Nephron (organoid): ENCODE measurements around the gene SYNE2.
A peak's percentile ranks its signal among the peaks of the same experiment; 100 is the strongest.

ENCODE experiments used
- H3K27ac Mint-ChIP-seq, 3 experiments: 2 replicates each; pipeline ENCODE4 v1.8.0; 2020; ENCODE audit warnings: mixed read lengths in 3 of 3, mild to moderate bottlenecking in 2 of 3, moderate library complexity in 1 of 3
- H3K27me3 Mint-ChIP-seq: 2 replicates; pipeline ENCODE4 v1.8.0; 2021; ENCODE audit warnings: low read depth, mild to moderate bottlenecking, moderate library complexity, mixed read lengths
- H3K36me3 Mint-ChIP-seq: 2 replicates; pipeline ENCODE4 v1.8.0; 2020; ENCODE audit warnings: low read depth, mixed read lengths
- H3K4me1 Mint-ChIP-seq: 2 replicates; pipeline ENCODE4 v1.8.0; 2020; ENCODE audit warnings: mixed read lengths
- H3K4me3 Mint-ChIP-seq, 3 experiments: 2 replicates each; pipeline ENCODE4 v1.8.0; 2020; ENCODE audit warnings: mild to moderate bottlenecking in 3 of 3, mixed read lengths in 3 of 3, moderate library complexity in 2 of 3
- H3K9me3 Mint-ChIP-seq: 2 replicates; pipeline ENCODE4 v1.8.0; 2020; ENCODE audit warnings: mixed read lengths
- TF ChIP-seq, protein P1 (sequence below), 3 experiments: fragments of 200-600 bp; sonication (generic); IDR thresholded peaks; one replicate each; pipeline ENCODE4 v1.5.0; 2021; ENCODE audit warnings: antibody characterized with exemption in 3 of 3; ENCODE audit not compliant: unreplicated experiment in 3 of 3

SYNE2 gene

GRCh38 chr14:63887899-63888298 lies 35.1 kb downstream of the SYNE2 start:
- peaks cover 27% of the 10 kb centered on the region for H3K4me1 Mint-ChIP-seq
- no peak overlapping the region for H3K4me3 Mint-ChIP-seq

DNA sequence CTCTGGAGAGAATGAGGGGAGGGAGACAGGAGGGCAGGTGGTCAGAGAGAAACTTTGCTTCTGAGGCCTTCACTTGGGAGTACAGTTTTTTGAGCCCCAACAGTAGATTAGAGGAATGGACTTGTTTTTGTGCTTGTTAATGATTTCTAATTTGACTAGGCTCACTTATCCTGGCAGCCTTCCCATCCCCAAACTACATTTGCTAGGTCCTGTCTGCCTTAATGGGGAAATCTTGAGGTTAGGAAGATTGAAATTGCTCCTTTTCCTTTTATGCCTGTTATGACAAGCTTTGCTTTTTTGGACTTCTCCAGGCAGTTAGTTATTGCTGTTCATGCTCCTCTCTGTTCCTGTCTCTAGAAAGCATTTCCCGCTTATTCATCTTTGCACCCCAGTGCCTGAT lies 37.7 kb downstream of the SYNE2 start:
- Mint-ChIP-seq H3K27ac (peak overlapping the region; percentile 81 to 90 (median 88)), H3K9me3 (no peaks in the 10 kb centered on the region)

More at GRCh38 chr14:63887899-63888298, 35.1 kb downstream of the SYNE2 start:
- no peaks in the 10 kb centered on the region for H3K27me3 Mint-ChIP-seq
- TF ChIP-seq, protein P1, sequence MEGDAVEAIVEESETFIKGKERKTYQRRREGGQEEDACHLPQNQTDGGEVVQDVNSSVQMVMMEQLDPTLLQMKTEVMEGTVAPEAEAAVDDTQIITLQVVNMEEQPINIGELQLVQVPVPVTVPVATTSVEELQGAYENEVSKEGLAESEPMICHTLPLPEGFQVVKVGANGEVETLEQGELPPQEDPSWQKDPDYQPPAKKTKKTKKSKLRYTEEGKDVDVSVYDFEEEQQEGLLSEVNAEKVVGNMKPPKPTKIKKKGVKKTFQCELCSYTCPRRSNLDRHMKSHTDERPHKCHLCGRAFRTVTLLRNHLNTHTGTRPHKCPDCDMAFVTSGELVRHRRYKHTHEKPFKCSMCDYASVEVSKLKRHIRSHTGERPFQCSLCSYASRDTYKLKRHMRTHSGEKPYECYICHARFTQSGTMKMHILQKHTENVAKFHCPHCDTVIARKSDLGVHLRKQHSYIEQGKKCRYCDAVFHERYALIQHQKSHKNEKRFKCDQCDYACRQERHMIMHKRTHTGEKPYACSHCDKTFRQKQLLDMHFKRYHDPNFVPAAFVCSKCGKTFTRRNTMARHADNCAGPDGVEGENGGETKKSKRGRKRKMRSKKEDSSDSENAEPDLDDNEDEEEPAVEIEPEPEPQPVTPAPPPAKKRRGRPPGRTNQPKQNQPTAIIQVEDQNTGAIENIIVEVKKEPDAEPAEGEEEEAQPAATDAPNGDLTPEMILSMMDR (IDR thresholded peaks at IDR 0.05; ENCODE audit: unreplicated experiment in 3 of 3), result no peak
- H3K36me3 Mint-ChIP-seq, result peaks cover 4% of the 10 kb centered on the region
- H3K9me3 Mint-ChIP-seq, result no peaks in the 10 kb centered on the region
- H3K27ac Mint-ChIP-seq, result peak overlapping the region in 1 of 3 experiments; percentile 71

DNA sequence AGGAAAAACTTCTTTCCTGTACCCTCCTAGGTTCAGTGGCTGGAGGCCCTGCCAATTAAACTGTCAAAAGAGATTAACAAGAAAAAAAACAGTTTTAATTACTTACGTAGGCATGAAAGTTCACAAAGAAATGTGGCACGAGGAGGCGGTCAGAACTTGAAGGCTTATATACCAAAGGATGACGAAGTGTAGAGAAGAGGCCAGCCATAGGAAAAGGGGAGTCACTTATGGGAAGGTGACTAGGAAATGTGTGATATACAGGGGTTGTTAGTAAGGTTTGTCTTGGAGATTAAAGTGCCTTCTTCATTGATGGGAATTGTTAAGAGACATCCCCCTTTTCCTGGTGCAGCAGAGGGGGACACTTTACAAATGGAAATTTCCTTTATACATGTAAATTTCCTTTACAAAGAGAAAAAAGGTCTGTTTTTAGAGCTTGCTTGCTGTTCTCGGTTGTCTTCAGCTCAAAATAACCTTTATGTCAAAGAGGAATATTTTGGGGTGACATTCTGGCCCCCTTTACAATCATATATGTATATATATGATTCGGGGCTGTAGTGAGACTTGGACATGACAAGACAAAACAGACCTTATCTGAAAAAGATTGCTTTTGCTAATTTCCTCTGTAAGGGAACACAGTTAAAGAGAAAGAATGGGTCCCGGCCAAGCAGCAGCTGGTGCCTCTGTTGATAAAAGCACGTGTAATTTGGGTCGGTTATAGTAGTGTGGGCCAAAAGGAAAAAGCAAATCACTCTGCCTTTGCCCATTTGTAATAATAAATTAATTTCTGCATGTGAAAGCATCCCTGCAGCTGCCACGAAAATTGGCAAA lies 38.6 kb downstream of the SYNE2 start:
- Mint-ChIP-seq H3K27me3 (no peaks in the 10 kb centered on the region), H3K36me3 (peaks cover 4% of the 10 kb centered on the region), H3K4me1 (peaks cover 49% of the 10 kb centered on the region), H3K27ac (peak overlapping the region; percentile 81 to 90 (median 88)), H3K9me3 (no peaks in the 10 kb centered on the region), H3K4me3 (peak overlapping the region in 2 of 3 experiments; percentile 1 to 4)
- TF ChIP-seq, protein P1 (IDR thresholded peaks at IDR 0.05; ENCODE audit: unreplicated experiment in 3 of 3), result no peak

More for the DNA sequence above, 37.7 kb downstream of the SYNE2 start:
- TF ChIP-seq, protein P1 (IDR thresholded peaks at IDR 0.05; ENCODE audit: unreplicated experiment in 3 of 3), result no peak
- Mint-ChIP-seq H3K4me1 (peaks cover 43% of the 10 kb centered on the region), H3K4me3 (no peak overlapping the region), H3K36me3 (peaks cover 4% of the 10 kb centered on the region), H3K27me3 (no peaks in the 10 kb centered on the region)

GRCh38 chr14:63892265-63892664 lies 39.5 kb downstream of the SYNE2 start:
- TF ChIP-seq, protein P1 (IDR thresholded peaks at IDR 0.05; ENCODE audit: unreplicated experiment in 3 of 3), result no peak
- Mint-ChIP-seq H3K36me3 (peaks cover 3% of the 10 kb centered on the region), H3K27ac (peak overlapping the region; percentile 81 to 90 (median 88)), H3K4me1 (peaks cover 53% of the 10 kb centered on the region), H3K9me3 (no peaks in the 10 kb centered on the region), H3K4me3 (peak overlapping the region in 1 of 3 experiments; percentile 24), H3K27me3 (no peaks in the 10 kb centered on the region)

- Mint-ChIP-seq H3K4me1 (peaks cover 64% of the 10 kb centered on the region), H3K4me3 (peak overlapping the region in 1 of 3 experiments; percentile 43), H3K27me3 (no peaks in the 10 kb centered on the region), H3K9me3 (no peaks in the 10 kb centered on the region), H3K27ac (peak overlapping the region; percentile 93 to 94 (median 93)), H3K36me3 (no peaks in the 10 kb centered on the region)
- TF ChIP-seq, protein P1 (IDR thresholded peaks at IDR 0.05; ENCODE audit: unreplicated experiment in 3 of 3), result no peak
Measured at GRCh38 chr14:63893701-63894458, 41.1 kb downstream of the SYNE2 start.
